Trophoblast cell (in vitro differentiated cells and primary cell): ENCODE results near the gene VMP1.
A peak's percentile ranks its signal among the peaks of the same experiment; 100 is the strongest.

Source experiments
- DNase-seq, 2 donors: peaks; one replicate each; pipeline ENCODE4 v3.0.0-alpha.2; 2016
- H2AFZ ChIP-seq: 2 replicates; pipeline ENCODE4 v1.6.1; 2013; ENCODE audit warnings: low read length, moderate library complexity, mild to moderate bottlenecking; ENCODE audit not compliant: insufficient read depth, poor library complexity
- H2AK5ac ChIP-seq: 2 replicates; pipeline ENCODE4 v1.6.1; 2013; ENCODE audit warnings: mild to moderate bottlenecking, low read length
- H2BK120ac ChIP-seq: 2 replicates; pipeline ENCODE4 v1.6.1; 2013; ENCODE audit warnings: low read length, mild to moderate bottlenecking, moderate library complexity; ENCODE audit not compliant: insufficient read depth, poor library complexity
- H2BK12ac ChIP-seq: 2 replicates; pipeline ENCODE4 v1.6.1; 2013; ENCODE audit warnings: mild to moderate bottlenecking, low read length, moderate library complexity
- H2BK5ac ChIP-seq: 2 replicates; pipeline ENCODE4 v1.6.1; 2013; ENCODE audit warnings: low read length, low read depth, moderate library complexity, mild to moderate bottlenecking; ENCODE audit not compliant: poor library complexity
- H3K14ac ChIP-seq: 2 replicates; pipeline ENCODE4 v1.6.1; 2013; ENCODE audit warnings: mild to moderate bottlenecking, low read length
- H3K18ac ChIP-seq: 2 replicates; pipeline ENCODE4 v1.6.1; 2013; ENCODE audit warnings: mild to moderate bottlenecking, low read length
- H3K23ac ChIP-seq: 2 replicates; pipeline ENCODE4 v1.6.1; 2013; ENCODE audit warnings: low read length
- H3K27ac ChIP-seq: 2 replicates; pipeline ENCODE4 v1.5.1; 2013; ENCODE audit warnings: low read depth, mild to moderate bottlenecking, inconsistent platforms, low read length, moderate library complexity
- H3K27me3 ChIP-seq: 2 replicates; pipeline ENCODE4 v1.6.1; 2013; ENCODE audit warnings: inconsistent platforms, mild to moderate bottlenecking, low read length, moderate library complexity; ENCODE audit not compliant: insufficient read depth
- H3K36me3 ChIP-seq, 2 experiments: 1 replicate in 1 of 2; 2 replicates in 1 of 2; pipeline ENCODE4 v1.6.1; 2013; ENCODE audit warnings: low read length in 2 of 2, mild to moderate bottlenecking in 2 of 2, moderate library complexity in 1 of 2; ENCODE audit not compliant: insufficient read depth in 2 of 2, control insufficient read depth in 1 of 2
- H3K4ac ChIP-seq: 2 replicates; pipeline ENCODE4 v1.6.1; 2013; ENCODE audit warnings: low read depth, mild to moderate bottlenecking, low read length, moderate library complexity
- H3K4me1 ChIP-seq, 2 experiments: 1 replicate in 1 of 2; 2 replicates in 1 of 2; pipeline ENCODE4 v1.6.1; 2013; ENCODE audit warnings: low read length in 2 of 2, mild to moderate bottlenecking in 2 of 2, moderate library complexity in 1 of 2; ENCODE audit not compliant: insufficient read depth in 2 of 2, control insufficient read depth in 1 of 2
- H3K4me2 ChIP-seq: 2 replicates; pipeline ENCODE4 v1.6.1; 2013; ENCODE audit warnings: inconsistent platforms, mild to moderate bottlenecking, low read length, moderate library complexity
- H3K4me3 ChIP-seq: 2 replicates; pipeline ENCODE4 v1.5.1; 2013; ENCODE audit warnings: mild to moderate bottlenecking, low read depth, low read length, inconsistent platforms
- H3K79me1 ChIP-seq: one replicate; pipeline ENCODE4 v1.6.1; 2013; ENCODE audit warnings: low read length
- H3K79me2 ChIP-seq: 2 replicates; pipeline ENCODE4 v1.6.1; 2013; ENCODE audit warnings: low read length, mild to moderate bottlenecking; ENCODE audit not compliant: control insufficient read depth, insufficient read depth, poor library complexity
- H3K9ac ChIP-seq: 2 replicates; pipeline ENCODE4 v1.6.1; 2013; ENCODE audit warnings: mild to moderate bottlenecking, low read length
- H3K9me3 ChIP-seq: 2 replicates; pipeline ENCODE4 v1.6.1; 2013; ENCODE audit warnings: low read depth, mild to moderate bottlenecking, control low read depth, inconsistent platforms, low read length; ENCODE audit not compliant: insufficient read depth
- H4K12ac ChIP-seq: 2 replicates; pipeline ENCODE4 v1.6.1; 2013; ENCODE audit warnings: low read depth, mild to moderate bottlenecking, low read length, moderate library complexity
- H4K8ac ChIP-seq: 2 replicates; pipeline ENCODE4 v1.6.1; 2013; ENCODE audit warnings: low read depth, mild to moderate bottlenecking, low read length, moderate library complexity
- H4K91ac ChIP-seq: one replicate; pipeline ENCODE4 v1.6.1; 2013; ENCODE audit warnings: low read depth, mild to moderate bottlenecking, low read length, moderate library complexity
- WGBS: extraction: QIAGEN DNeasy Blood & Tissue Kit; methylation state at CpG from one replicate; pipeline ENCODE4 v1.1.7; 2013; ENCODE audit warnings: missing lambda C conversion rate; ENCODE audit not compliant: insufficient read length, insufficient coverage; ENCODE audit errors: extremely low coverage; 5-methylcytosine and 5-hydroxymethylcytosine counted together

Gene VMP1

DNA sequence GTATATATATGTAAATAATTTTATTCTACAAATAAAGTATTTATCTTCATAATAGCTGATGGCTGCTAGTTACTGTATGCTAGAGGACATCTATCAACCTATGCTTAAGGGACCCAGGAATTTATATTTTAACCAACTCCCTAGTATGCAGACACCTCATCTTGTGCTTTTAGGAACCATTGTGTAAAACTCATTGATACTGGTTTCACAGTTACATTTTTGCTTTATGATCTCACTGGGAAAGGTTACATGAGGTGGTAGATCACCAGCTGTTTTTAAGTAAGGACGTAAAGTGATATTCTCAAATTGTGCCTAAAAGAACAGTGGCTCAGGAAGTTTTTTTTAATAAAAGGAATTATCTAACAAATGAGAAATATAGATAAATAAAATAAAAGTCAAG lies 56.4 kb downstream of the VMP1 start:
- Histone ChIP-seq H2AFZ (no peak overlapping the region), H3K79me2 (peaks cover 4% of the 10 kb centered on the region), H2BK5ac (peak overlapping the region; percentile 98), H3K23ac (no peak overlapping the region), H3K18ac (no peak overlapping the region), H3K9me3 (no peaks in the 10 kb centered on the region), H4K91ac (peak overlapping the region; percentile 95), H3K27ac (peak overlapping the region; percentile 57), H3K4me2 (no peak overlapping the region), H4K8ac (peak overlapping the region; percentile 91), H2BK120ac (peak overlapping the region; percentile 99), H3K79me1 (peaks cover 17% of the 10 kb centered on the region), H4K12ac (no peak overlapping the region), H3K4ac (no peak overlapping the region), H2AK5ac (no peak overlapping the region), H3K4me1 (peaks cover 8 to 10% of the 10 kb centered on the region in 2 experiments), H2BK12ac (no peak overlapping the region), H3K9ac (no peak overlapping the region), H3K14ac (no peak overlapping the region), H3K4me3 (no peak overlapping the region), H3K27me3 (no peaks in the 10 kb centered on the region), H3K36me3 (peaks cover 11 to 15% of the 10 kb centered on the region in 2 experiments)
- no CpG with 5 or more reads among the region's 1 CpG for WGBS
- peak in 1 of 2 donors; percentile 32 for DNase-seq

- no peak overlapping the region for H3K4me3 ChIP-seq
- peak overlapping the region; percentile 99 for H2BK12ac ChIP-seq
- peak overlapping the region; percentile 98 for H3K18ac ChIP-seq
- peak overlapping the region; percentile 57 for H3K27ac ChIP-seq
- H3K9me3 ChIP-seq: no peaks in the 10 kb centered on the region
- H2AK5ac ChIP-seq: peak overlapping the region; percentile 99
- no peak overlapping the region for H3K23ac ChIP-seq
- peak overlapping the region; percentile 95 for H4K91ac ChIP-seq
- no peak overlapping the region for H3K9ac ChIP-seq
- peak overlapping the region; percentile 97 for H3K4ac ChIP-seq
- H3K14ac ChIP-seq: peak overlapping the region; percentile 98
- no peak overlapping the region for H2AFZ ChIP-seq
- peak in 1 of 2 donors; percentile 9 for DNase-seq
- H3K4me2 ChIP-seq: no peak overlapping the region
- WGBS: no CpG with 5 or more reads among the region's 3 CpGs
- peak overlapping the region; percentile 91 for H4K12ac ChIP-seq
- peak overlapping the region; percentile 99 for H2BK120ac ChIP-seq
- H3K27me3 ChIP-seq: no peaks in the 10 kb centered on the region
- H3K79me1 ChIP-seq: peaks cover 15% of the 10 kb centered on the region
- peak overlapping the region; percentile 98 for H2BK5ac ChIP-seq
- H3K36me3 ChIP-seq: peaks cover 11 to 15% of the 10 kb centered on the region in 2 experiments
- H4K8ac ChIP-seq: peak overlapping the region; percentile 91
- H3K79me2 ChIP-seq: peaks cover 4% of the 10 kb centered on the region
- peaks cover 8 to 10% of the 10 kb centered on the region in 2 experiments for H3K4me1 ChIP-seq
These were observed 56.9 kb downstream of the VMP1 start for GRCh38 chr17:59764292-59764741.

DNA sequence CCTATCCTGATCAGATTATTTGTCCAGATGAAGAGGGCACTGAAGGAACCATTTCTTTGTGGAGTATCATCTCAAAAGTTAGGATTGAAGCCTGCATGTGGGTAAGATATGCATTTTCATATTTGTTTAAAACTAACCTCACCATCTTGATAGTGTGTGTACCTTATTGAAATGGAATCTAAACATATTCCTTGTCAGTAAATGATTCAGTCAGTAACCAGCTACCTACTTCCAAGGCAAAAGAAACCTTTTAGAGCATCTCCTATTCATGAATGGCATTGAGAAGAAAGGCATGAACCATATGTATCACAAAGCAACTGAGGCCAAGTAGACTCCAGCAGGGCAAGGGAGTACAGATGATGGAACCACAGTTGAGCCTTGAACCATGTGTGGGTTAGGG lies 57.6 kb downstream of the VMP1 start:
- Histone ChIP-seq H3K23ac (no peak overlapping the region), H4K91ac (peak overlapping the region; percentile 1), H2AK5ac (no peak overlapping the region), H3K4me2 (no peak overlapping the region), H3K27me3 (no peaks in the 10 kb centered on the region), H2BK5ac (no peak overlapping the region), H2AFZ (no peak overlapping the region), H3K14ac (no peak overlapping the region), H3K9ac (no peak overlapping the region), H3K4ac (no peak overlapping the region), H2BK120ac (no peak overlapping the region), H2BK12ac (peak overlapping the region; percentile 51), H4K8ac (no peak overlapping the region), H3K79me1 (peaks cover 14% of the 10 kb centered on the region), H3K18ac (no peak overlapping the region), H4K12ac (no peak overlapping the region), H3K27ac (no peak overlapping the region), H3K9me3 (no peaks in the 10 kb centered on the region), H3K79me2 (peaks cover 4% of the 10 kb centered on the region), H3K36me3 (peaks cover 11 to 12% of the 10 kb centered on the region in 2 experiments), H3K4me1 (peaks cover 8 to 10% of the 10 kb centered on the region in 2 experiments), H3K4me3 (no peak overlapping the region)
- no peak for DNase-seq

GRCh38 chr17:59766491-59766890 lies 59.0 kb downstream of the VMP1 start:
- no peaks in the 10 kb centered on the region for H3K27me3 ChIP-seq
- H3K27ac ChIP-seq: no peak overlapping the region
- no peak overlapping the region for H2AFZ ChIP-seq
- H4K12ac ChIP-seq: no peak overlapping the region
- no peak overlapping the region for H3K14ac ChIP-seq
- no peak overlapping the region for H3K4me2 ChIP-seq
- H2BK5ac ChIP-seq: no peak overlapping the region
- no CpG with 5 or more reads among the region's 6 CpGs for WGBS
- H3K4ac ChIP-seq: no peak overlapping the region
- H3K23ac ChIP-seq: no peak overlapping the region
- H3K4me3 ChIP-seq: no peak overlapping the region
- no peak overlapping the region for H2BK12ac ChIP-seq
- no peaks in the 10 kb centered on the region for H3K9me3 ChIP-seq
- no peak for DNase-seq
- H3K79me1 ChIP-seq: peaks cover 10% of the 10 kb centered on the region
- H3K36me3 ChIP-seq: peaks cover 11% of the 10 kb centered on the region in 2 experiments
- no peak overlapping the region for H2AK5ac ChIP-seq
- peaks cover 6 to 8% of the 10 kb centered on the region in 2 experiments for H3K4me1 ChIP-seq
- no peak overlapping the region for H4K8ac ChIP-seq
- no peak overlapping the region for H3K9ac ChIP-seq
- no peak overlapping the region for H4K91ac ChIP-seq
- no peak overlapping the region for H2BK120ac ChIP-seq
- no peak overlapping the region for H3K18ac ChIP-seq
- peaks cover 4% of the 10 kb centered on the region for H3K79me2 ChIP-seq
